Measurements from ENCODE around the gene CTNNA2.

CTNNA2 gene

DNA sequence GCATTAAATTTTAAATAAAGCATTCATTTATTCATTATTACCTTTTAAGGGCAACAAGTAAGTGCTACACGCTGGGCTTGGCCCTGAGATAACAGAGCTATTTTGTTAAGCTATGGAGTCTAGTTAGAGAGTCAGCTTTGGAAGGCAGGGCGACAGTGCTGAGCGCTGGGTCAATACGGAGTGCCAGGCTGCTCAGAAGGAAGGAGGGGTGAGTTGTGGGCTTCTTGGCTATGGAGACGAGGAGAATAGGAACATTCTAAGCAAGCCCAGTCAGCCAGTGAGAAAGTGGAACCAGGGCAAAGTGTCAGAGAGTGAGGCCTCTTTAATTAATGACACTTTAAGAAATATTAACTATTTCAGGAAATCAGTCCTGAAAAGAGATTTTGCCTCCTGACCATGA is 503.3 kb downstream of the CTNNA2 start:
- TF ChIP-seq ZFX (IDR thresholded peaks at IDR 0.05; ENCODE audit: borderline replicate concordance), result no peak
- TF ChIP-seq, protein P1, sequence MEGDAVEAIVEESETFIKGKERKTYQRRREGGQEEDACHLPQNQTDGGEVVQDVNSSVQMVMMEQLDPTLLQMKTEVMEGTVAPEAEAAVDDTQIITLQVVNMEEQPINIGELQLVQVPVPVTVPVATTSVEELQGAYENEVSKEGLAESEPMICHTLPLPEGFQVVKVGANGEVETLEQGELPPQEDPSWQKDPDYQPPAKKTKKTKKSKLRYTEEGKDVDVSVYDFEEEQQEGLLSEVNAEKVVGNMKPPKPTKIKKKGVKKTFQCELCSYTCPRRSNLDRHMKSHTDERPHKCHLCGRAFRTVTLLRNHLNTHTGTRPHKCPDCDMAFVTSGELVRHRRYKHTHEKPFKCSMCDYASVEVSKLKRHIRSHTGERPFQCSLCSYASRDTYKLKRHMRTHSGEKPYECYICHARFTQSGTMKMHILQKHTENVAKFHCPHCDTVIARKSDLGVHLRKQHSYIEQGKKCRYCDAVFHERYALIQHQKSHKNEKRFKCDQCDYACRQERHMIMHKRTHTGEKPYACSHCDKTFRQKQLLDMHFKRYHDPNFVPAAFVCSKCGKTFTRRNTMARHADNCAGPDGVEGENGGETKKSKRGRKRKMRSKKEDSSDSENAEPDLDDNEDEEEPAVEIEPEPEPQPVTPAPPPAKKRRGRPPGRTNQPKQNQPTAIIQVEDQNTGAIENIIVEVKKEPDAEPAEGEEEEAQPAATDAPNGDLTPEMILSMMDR (IDR thresholded peaks at IDR 0.05), result no peak
- no peak overlapping the region for H3K27ac ChIP-seq

DNA sequence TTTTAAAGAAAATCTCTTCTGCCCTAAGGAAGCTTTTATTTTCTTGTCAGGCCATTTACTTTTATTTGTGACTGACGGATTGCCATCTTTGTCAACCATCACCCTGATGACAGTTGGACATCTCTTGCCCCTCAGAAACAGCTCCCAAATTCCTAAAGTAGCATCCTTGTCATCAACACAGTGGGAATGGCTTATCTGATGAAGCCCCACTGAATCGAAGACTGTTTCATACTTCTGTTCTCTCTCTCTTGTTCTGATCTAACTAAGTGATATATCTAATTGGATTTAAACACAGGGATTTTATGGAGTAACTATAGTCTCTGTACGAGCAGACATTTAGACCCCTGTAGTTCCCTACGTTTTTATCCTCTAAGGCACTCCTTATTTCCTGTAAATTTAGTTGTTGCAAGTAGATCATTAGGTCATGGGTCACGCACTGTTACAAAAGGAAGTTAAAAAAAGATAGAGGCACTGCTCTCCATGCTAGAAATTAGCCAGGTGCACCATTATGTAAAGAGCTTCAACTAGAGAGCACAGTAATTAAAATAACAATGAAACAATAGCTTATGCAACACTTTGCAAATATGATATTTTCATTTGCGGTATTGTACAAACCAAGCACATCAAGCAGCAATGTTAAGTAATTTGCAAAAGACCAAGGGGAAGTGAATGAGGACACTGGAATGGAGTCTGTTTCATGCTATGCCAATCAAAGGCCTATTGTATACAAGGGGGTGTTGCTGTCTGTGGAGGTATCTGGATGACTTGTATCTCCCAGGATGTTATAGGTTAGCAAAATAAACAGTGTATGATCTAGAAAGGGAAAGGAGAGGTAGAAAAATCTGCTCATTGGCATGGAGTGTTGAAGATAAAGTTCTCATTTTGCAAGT is 507.0 kb downstream of the CTNNA2 start:
- TF ChIP-seq, protein P1 (IDR thresholded peaks at IDR 0.05), result no peak
- no peak for TF ChIP-seq ZFX (IDR thresholded peaks at IDR 0.05; ENCODE audit: borderline replicate concordance)

DNA sequence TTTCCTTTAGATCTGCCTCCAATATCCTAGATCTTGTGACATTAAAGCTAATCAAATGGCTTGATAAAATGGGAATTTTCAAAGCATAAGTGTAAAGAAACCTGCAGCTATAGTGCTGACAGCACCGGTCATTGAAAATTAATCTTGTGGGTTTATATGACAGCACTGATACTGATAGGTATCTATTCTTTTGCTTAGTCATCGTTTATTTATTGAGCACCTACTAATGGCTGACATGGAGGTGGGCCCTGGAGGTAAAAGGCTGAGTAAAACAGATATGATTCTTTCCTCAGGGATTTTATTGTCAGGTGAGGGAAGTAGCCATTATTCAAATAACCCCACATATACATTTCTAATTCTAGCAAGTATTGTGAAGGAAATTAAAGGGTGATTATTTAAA is 509.2 kb downstream of the CTNNA2 start:
- H3K27ac ChIP-seq, result no peak overlapping the region
- TF ChIP-seq ZFX (IDR thresholded peaks at IDR 0.05; ENCODE audit: borderline replicate concordance), result no peak
- TF ChIP-seq, protein P1 (IDR thresholded peaks at IDR 0.05), result no peak

More for the DNA sequence above, 507.0 kb downstream of the CTNNA2 start:
- no peak overlapping the region for H3K27ac ChIP-seq

- no peak overlapping the region for H3K27ac ChIP-seq
- TF ChIP-seq, protein P1 (IDR thresholded peaks at IDR 0.05), result no peak
- TF ChIP-seq ZFX (IDR thresholded peaks at IDR 0.05; ENCODE audit: borderline replicate concordance), result no peak
Measured at GRCh38 chr2:80026040-80026729, 513.3 kb downstream of the CTNNA2 start.

DNA sequence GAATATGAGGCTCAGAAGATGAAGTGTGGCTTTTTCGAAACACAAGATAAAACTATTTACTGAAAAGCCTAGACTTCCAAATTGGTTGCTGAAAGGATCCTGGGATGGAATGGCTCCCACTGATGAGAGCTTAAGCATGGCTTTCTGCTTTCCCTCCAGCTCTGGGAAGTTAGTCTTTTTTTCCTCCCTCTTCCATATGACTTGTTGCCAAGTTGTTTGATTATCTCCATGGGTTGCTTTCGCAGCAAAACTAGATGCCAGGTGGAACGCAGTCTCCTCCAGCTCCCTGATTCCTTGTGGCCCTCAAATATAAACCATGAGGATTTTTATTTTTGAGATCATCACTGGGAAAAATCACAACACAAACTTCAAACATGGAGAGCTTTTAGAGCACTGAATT is 515.2 kb downstream of the CTNNA2 start:
- H3K27ac ChIP-seq, result no peak overlapping the region
- TF ChIP-seq, protein P1 (IDR thresholded peaks at IDR 0.05), result no peak
- TF ChIP-seq ZFX (IDR thresholded peaks at IDR 0.05; ENCODE audit: borderline replicate concordance), result no peak

DNA sequence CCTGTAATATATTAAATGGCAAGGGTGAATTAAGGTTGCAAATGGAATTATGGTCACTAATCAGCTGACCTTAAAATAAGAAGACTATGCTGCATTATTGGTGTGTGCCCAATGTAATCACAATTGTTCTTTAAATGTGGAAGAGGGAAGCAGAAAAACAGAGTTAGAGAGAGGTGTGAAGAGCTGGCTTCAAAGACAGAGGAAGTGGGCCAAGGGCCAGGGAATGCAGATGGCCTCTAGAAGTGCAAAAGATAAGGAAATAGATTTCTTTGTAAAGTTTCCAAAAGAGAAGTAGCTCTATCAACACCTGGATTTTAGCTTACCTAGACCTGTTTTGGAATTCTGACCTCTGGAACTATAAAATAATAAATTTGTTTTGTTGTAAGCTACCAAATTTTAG is 515.7 kb downstream of the CTNNA2 start:
- no peak overlapping the region for H3K27ac ChIP-seq

More for the DNA sequence above, 515.7 kb downstream of the CTNNA2 start:
- TF ChIP-seq, protein P1 (IDR thresholded peaks at IDR 0.05), result no peak
- TF ChIP-seq ZFX (IDR thresholded peaks at IDR 0.05; ENCODE audit: borderline replicate concordance), result no peak

Measured in 22Rv1 (cell line).